Ovary (tissue), 9 donors: ENCODE data around the gene ADRB1. TPM values are rescaled to one million over a fixed set of nuclear protein-coding genes. Genes with fewer than 3 reads are reported as not detected.

Experiments used
- DNase-seq, 5 donors: peaks; one replicate each; pipeline ENCODE4 v3.0.0-alpha.2; 2019 to 2020
- H3K27ac ChIP-seq, 2 donors: fragments of 200-600 bp; one replicate each; pipeline versions ENCODE4 v1.5.1 to v1.8.0; 2019 to 2022
- H3K27me3 ChIP-seq: fragments of 200-600 bp; one replicate; pipeline ENCODE4 v1.8.0; 2022
- H3K36me3 ChIP-seq: fragments of 200-600 bp; sonication (generic); one replicate; pipeline ENCODE4 v1.5.1; 2019
- H3K4me1 ChIP-seq: one replicate; pipeline ENCODE4 v1.8.1; 2013; ENCODE audit warnings: mild to moderate bottlenecking, moderate library complexity; ENCODE audit not compliant: insufficient read depth
- H3K4me3 ChIP-seq: fragments of 200-600 bp; sonication (generic); one replicate; pipeline ENCODE4 v1.5.1; 2017
- H3K9me3 ChIP-seq, 2 donors: fragments of 200-600 bp in 1 of 2; sonication (generic) in 1 of 2; one replicate each; pipeline versions ENCODE4 v1.5.1 to v1.8.1; 2013 to 2019; ENCODE audit warnings: mild to moderate bottlenecking in 1 of 2, moderate library complexity in 1 of 2
- CTCF ChIP-seq, 3 donors: fragments of 450-650 bp in 2 of 3; fragments of 200-600 bp in 1 of 3; IDR thresholded peaks; one replicate each; pipeline versions ENCODE4 v1.5.1 to v1.8.0; 2016 to 2022; ENCODE audit warnings: antibody characterized with exemption in 3 of 3, mild to moderate bottlenecking in 1 of 3
- EP300 ChIP-seq: sonication (generic); formaldehyde crosslinking; IDR thresholded peaks from one replicate; pipeline ENCODE4 v1.6.1; 2017; ENCODE audit warnings: antibody characterized with exemption
- POLR2A ChIP-seq: fragments of 450-650 bp; IDR thresholded peaks from one replicate; pipeline ENCODE4 v1.6.1; 2017; ENCODE audit warnings: antibody characterized with exemption, mild to moderate bottlenecking, moderate library complexity
- WGBS, 3 donors: extraction: QIAGEN DNeasy Blood & Tissue Kit in 1 of 3; methylation state at CpG; one replicate each; pipeline versions ENCODE4 v1.1.5 to v1.1.7; 2013 to 2017; 5-methylcytosine and 5-hydroxymethylcytosine counted together
- intact Hi-C, 4 donors: fragments of 100-400 bp; cut with DNase I; formaldehyde crosslinking; loops; one replicate each; pipeline versions ENCODE4 v1.11.0 to v1.15.1; 2022 to 2023
- polyA plus RNA-seq, 2 donors: library from polyadenylated mRNA; stranded (reverse); fragments of 200-250 nt in 1 of 2; fragments of 350-450 nt in 1 of 2; fragmentation: Illumina TruSeq in 1 of 2; extraction: RNeasy Lipid Tissue Mini Kit (QIAGEN cat#74804) in 1 of 2; gene quantifications; one replicate each; pipeline ENCODE4 v1.2.3, GENCODE V29; 2013 to 2014
- total RNA-seq, 7 donors: library from RNA; depleted of rRNA in 2 of 7; stranded (reverse); fragments of >200 nt in 2 of 7; fragmentation: NEBNext Ultra II Directional in 3 of 7; extraction: Animal tissue kit (Norgen Biotek cat#: 25700) in 3 of 7; gene quantifications; one replicate each; pipeline versions ENCODE4 v1.1.0 to v1.2.4, GENCODE V29; 2016 to 2023
- donor health status: DM: no; HTN: no; CAD: no; lungs with moderate emphysema.
- donor health status: DM: no; HTN: no; CAD: no.
- donor health status: Bipolar disorder and iron deficiency.
- donor health status: DM: yes; HTN: yes; CAD: no.
- donor health status: DM: no; HTN: no; CAD: no.
- donor health status: DM: yes; HTN: yes; CAD: no.

Gene ADRB1
- total and polyA plus RNA-seq, 9 donors, result 0.13 to 1.1 (median 0.23) TPM; not detected in 3

- Histone ChIP-seq H3K27me3 (no peaks in the 10 kb centered on the region), H3K4me1 (no peaks in the 10 kb centered on the region), H3K9me3 (no peaks in the 10 kb centered on the region), H3K4me3 (no peak overlapping the region), H3K27ac (no peak overlapping the region), H3K36me3 (no peaks in the 10 kb centered on the region)
- no peak for TF ChIP-seq EP300
- TF ChIP-seq POLR2A, result no peak
- TF ChIP-seq CTCF (IDR thresholded peaks at IDR 0.05), result no peak
- 42 to 62% (median 48%) methylated on average over 1 of the region's 1 CpG for WGBS, 3 donors
- no peak for DNase-seq
- intact Hi-C loops, result no loop called here
Measured at GRCh38 chr10:114052255-114052654, 8.6 kb downstream of the ADRB1 start.

GRCh38 chr10:114053946-114054345 is 10.3 kb downstream of the ADRB1 start:
- Histone ChIP-seq H3K36me3 (no peaks in the 10 kb centered on the region), H3K9me3 (no peaks in the 10 kb centered on the region), H3K27ac (no peak overlapping the region), H3K4me1 (no peaks in the 10 kb centered on the region), H3K27me3 (no peaks in the 10 kb centered on the region), H3K4me3 (no peak overlapping the region)
- no peak for DNase-seq
- TF ChIP-seq CTCF (IDR thresholded peaks at IDR 0.05) (no peak), POLR2A (no peak), EP300 (no peak)
- WGBS, 3 donors, result 33 to 39% (median 38%) methylated on average over 4 of the region's 4 CpGs
- intact Hi-C loops, result no loop called here

- Histone ChIP-seq H3K27me3 (no peaks in the 10 kb centered on the region), H3K9me3 (no peaks in the 10 kb centered on the region), H3K36me3 (no peaks in the 10 kb centered on the region), H3K4me3 (no peak overlapping the region), H3K27ac (no peak overlapping the region), H3K4me1 (no peaks in the 10 kb centered on the region)
- WGBS, 3 donors, result 87 to 92% (median 88%) methylated on average over 2 of the region's 2 CpGs
- intact Hi-C loops, result no loop called here
- TF ChIP-seq EP300, result no peak
- no peak for TF ChIP-seq CTCF (IDR thresholded peaks at IDR 0.05)
- no peak for TF ChIP-seq POLR2A
- DNase-seq, result no peak
Measured at GRCh38 chr10:114057855-114058254, 14.2 kb downstream of the ADRB1 start.

GRCh38 chr10:114058297-114058696 is 14.6 kb downstream of the ADRB1 start:
- 68 to 72% (median 69%) methylated on average over 1 of the region's 1 CpG for WGBS, 3 donors
- Histone ChIP-seq H3K36me3 (no peaks in the 10 kb centered on the region), H3K4me3 (no peak overlapping the region), H3K27ac (no peak overlapping the region), H3K27me3 (no peaks in the 10 kb centered on the region), H3K4me1 (no peaks in the 10 kb centered on the region), H3K9me3 (no peaks in the 10 kb centered on the region)
- TF ChIP-seq POLR2A, result no peak
- DNase-seq, result no peak
- intact Hi-C loops, result no loop called here

GRCh38 chr10:114059561-114059960 is 15.9 kb downstream of the ADRB1 start:
- Histone ChIP-seq H3K9me3 (no peaks in the 10 kb centered on the region), H3K4me3 (no peak overlapping the region), H3K36me3 (no peaks in the 10 kb centered on the region), H3K27me3 (no peaks in the 10 kb centered on the region), H3K27ac (no peak overlapping the region), H3K4me1 (no peaks in the 10 kb centered on the region)
- intact Hi-C loops, result no loop called here
- TF ChIP-seq POLR2A (no peak), EP300 (no peak), CTCF (IDR thresholded peaks at IDR 0.05) (no peak)
- DNase-seq, result no peak
